Loucy (cell line): ENCODE results near the gene SCAMP2.

Source experiments
- H2AFZ ChIP-seq: fragments of 200-600 bp; sonication (generic); 2 replicates; pipeline ENCODE4 v1.6.0; 2016; ENCODE audit warnings: antibody characterized with exemption, mild to moderate bottlenecking, low read length, moderate library complexity
- H3F3A ChIP-seq: fragments of 200-600 bp; 2 replicates; pipeline ENCODE4 v1.6.0; 2016; ENCODE audit warnings: antibody characterized with exemption, low read depth, mild to moderate bottlenecking
- H3K27me3 ChIP-seq: fragments of 200-600 bp; sonication (generic); 2 replicates; pipeline ENCODE4 v1.6.1; 2014; ENCODE audit warnings: low read length, mild to moderate bottlenecking; ENCODE audit not compliant: insufficient read depth, poor library complexity, severe bottlenecking
- H3K36me3 ChIP-seq: fragments of 200-600 bp; sonication (generic); 2 replicates; pipeline ENCODE4 v1.6.1; 2016; ENCODE audit warnings: low read length; ENCODE audit not compliant: insufficient read depth
- H3K4me1 ChIP-seq: fragments of 200-600 bp; sonication (generic); 2 replicates; pipeline ENCODE4 v1.5.1; 2014; ENCODE audit warnings: low read length, mild to moderate bottlenecking; ENCODE audit not compliant: insufficient read depth, poor library complexity, severe bottlenecking
- H3K4me2 ChIP-seq: fragments of 200-600 bp; sonication (generic); 2 replicates; pipeline ENCODE4 v1.6.0; 2014; ENCODE audit warnings: antibody characterized with exemption, low read length, low read depth, mild to moderate bottlenecking; ENCODE audit not compliant: poor library complexity, severe bottlenecking
- H3K4me3 ChIP-seq: fragments of 200-600 bp; sonication (generic); 2 replicates; pipeline ENCODE4 v1.5.1; 2014; ENCODE audit warnings: low read length, mild to moderate bottlenecking, mixed read lengths; ENCODE audit not compliant: poor library complexity, severe bottlenecking
- H3K79me2 ChIP-seq: fragments of 200-600 bp; sonication (generic); 2 replicates; pipeline ENCODE4 v1.6.1; 2014; ENCODE audit warnings: low read length; ENCODE audit not compliant: insufficient read depth
- H3K9ac ChIP-seq: fragments of 200-600 bp; sonication (generic); 2 replicates; pipeline ENCODE4 v1.6.0; 2014; ENCODE audit warnings: mild to moderate bottlenecking, low read depth, low read length, moderate library complexity; ENCODE audit not compliant: poor library complexity, severe bottlenecking
- H3K9me2 ChIP-seq: fragments of 200-600 bp; sonication (generic); replicated peaks from 2 replicates; pipeline ENCODE4 v1.6.1; 2016; ENCODE audit warnings: low read depth, low read length, mixed read lengths
- H3K9me3 ChIP-seq: fragments of 200-600 bp; sonication (generic); 2 replicates; pipeline ENCODE4 v1.6.1; 2014; ENCODE audit warnings: mild to moderate bottlenecking, antibody characterized with exemption, low read length, low read depth; ENCODE audit not compliant: insufficient read depth
- H4K20me1 ChIP-seq: fragments of 200-600 bp; sonication (generic); 2 replicates; pipeline ENCODE4 v1.6.0; 2014; ENCODE audit warnings: antibody characterized with exemption, low read length, mild to moderate bottlenecking; ENCODE audit not compliant: insufficient read depth, poor library complexity, severe bottlenecking
- EZH2phosphoT487 ChIP-seq: fragments of 200-600 bp; IDR thresholded peaks from 2 replicates; pipeline ENCODE4 v1.6.1; 2018; ENCODE audit warnings: antibody characterized with exemption, mild to moderate bottlenecking, moderate library complexity, borderline replicate concordance
- TF ChIP-seq, protein P1 (sequence below): fragments of 200-600 bp; sonication (generic); conservative IDR thresholded peaks from 2 replicates; pipeline ENCODE4 v1.5.1; 2014; ENCODE audit warnings: mild to moderate bottlenecking, antibody characterized with exemption, low read length

The SCAMP2 gene

DNA sequence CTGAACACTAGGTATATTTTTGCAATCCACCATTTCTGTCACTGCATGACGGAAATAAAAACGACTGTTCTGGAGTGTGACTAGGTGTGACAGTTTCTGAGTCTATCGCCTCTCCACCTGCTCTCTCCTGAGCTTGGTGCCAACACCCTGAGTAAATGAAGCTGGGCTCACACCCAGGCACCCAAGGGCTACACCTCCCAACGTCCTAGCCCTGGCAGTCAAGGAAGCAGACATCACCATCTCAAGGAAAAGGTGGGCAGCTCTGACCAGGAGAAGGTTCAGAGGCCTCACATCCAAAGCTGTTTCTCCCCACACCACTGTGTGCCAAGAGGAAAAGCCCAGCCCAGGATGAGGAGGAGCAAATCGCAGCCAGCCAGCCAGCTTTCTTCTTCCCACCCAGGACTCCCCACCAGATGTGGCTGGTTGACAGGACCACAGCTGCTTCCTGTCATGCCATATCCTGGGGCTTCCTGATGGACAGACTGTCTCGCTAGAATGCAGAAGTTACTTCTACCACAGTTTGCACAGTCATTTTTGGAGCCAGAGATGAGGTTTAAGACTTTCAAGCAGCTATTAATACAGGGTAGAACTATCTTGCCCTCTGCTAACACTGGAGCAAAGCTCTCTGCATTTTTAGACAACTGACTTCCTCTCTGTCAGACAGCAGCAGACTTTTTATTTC is 3.3 kb downstream of the SCAMP2 start:
- no peak for TF ChIP-seq EZH2phosphoT487
- TF ChIP-seq, protein P1, sequence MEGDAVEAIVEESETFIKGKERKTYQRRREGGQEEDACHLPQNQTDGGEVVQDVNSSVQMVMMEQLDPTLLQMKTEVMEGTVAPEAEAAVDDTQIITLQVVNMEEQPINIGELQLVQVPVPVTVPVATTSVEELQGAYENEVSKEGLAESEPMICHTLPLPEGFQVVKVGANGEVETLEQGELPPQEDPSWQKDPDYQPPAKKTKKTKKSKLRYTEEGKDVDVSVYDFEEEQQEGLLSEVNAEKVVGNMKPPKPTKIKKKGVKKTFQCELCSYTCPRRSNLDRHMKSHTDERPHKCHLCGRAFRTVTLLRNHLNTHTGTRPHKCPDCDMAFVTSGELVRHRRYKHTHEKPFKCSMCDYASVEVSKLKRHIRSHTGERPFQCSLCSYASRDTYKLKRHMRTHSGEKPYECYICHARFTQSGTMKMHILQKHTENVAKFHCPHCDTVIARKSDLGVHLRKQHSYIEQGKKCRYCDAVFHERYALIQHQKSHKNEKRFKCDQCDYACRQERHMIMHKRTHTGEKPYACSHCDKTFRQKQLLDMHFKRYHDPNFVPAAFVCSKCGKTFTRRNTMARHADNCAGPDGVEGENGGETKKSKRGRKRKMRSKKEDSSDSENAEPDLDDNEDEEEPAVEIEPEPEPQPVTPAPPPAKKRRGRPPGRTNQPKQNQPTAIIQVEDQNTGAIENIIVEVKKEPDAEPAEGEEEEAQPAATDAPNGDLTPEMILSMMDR: no peak
- Histone ChIP-seq H3K9ac (peak overlapping the region; percentile 57), H2AFZ (no peak overlapping the region), H3K9me2 (no peaks in the 10 kb centered on the region), H3K4me3 (peak overlapping the region; percentile 63), H4K20me1 (peaks cover 45% of the 10 kb centered on the region), H3K36me3 (no peaks in the 10 kb centered on the region), H3K9me3 (no peaks in the 10 kb centered on the region), H3K4me2 (peak overlapping the region; percentile 85), H3K27me3 (no peaks in the 10 kb centered on the region), H3K4me1 (peaks cover 68% of the 10 kb centered on the region), H3K79me2 (peaks cover 70% of the 10 kb centered on the region), H3F3A (peaks cover 24% of the 10 kb centered on the region)

DNA sequence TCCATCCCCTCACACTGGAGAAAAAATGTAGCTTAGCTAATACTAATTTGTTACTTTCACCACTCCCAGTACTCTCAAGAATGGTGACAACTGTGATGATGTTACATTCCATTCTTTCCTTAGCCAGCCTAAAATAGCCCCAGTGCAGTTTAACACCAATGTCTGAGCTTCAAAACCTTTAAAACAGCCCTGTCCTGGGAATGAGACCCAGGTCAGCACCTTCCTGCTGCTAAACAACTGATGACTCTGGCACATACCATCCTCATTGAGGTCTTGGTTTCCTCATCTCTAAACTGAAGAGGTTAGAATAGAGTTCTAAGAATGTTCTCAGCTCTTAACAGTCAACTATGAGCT is 3.8 kb downstream of the SCAMP2 start:
- Histone ChIP-seq H3K9me2 (no peaks in the 10 kb centered on the region), H2AFZ (no peak overlapping the region), H3K79me2 (peaks cover 74% of the 10 kb centered on the region), H3K9ac (peak overlapping the region; percentile 57), H3F3A (peaks cover 24% of the 10 kb centered on the region), H3K9me3 (no peaks in the 10 kb centered on the region), H3K4me2 (peak overlapping the region; percentile 85), H4K20me1 (peaks cover 45% of the 10 kb centered on the region), H3K4me3 (peak overlapping the region; percentile 63), H3K36me3 (no peaks in the 10 kb centered on the region), H3K27me3 (no peaks in the 10 kb centered on the region), H3K4me1 (peaks cover 68% of the 10 kb centered on the region)
- TF ChIP-seq EZH2phosphoT487: no peak
- TF ChIP-seq, protein P1: no peak

DNA sequence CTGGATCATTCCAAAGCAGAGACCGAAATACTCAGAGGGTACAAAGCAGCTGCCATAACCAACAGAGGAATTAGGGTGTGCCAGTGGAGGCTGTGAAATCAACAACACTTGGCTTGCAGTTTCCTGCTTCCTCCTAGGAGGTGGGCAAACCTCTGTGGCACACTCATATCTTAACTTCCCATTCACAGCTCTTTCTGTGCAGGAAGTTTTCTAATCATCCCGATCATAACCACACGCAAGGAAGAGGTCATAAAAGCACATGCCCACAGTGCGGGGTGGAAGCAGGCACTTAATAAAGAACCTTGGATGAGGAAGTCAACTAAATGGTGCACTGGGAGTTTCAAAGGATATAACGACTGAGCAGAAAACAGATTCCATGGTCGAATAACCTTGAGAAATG is 5.1 kb downstream of the SCAMP2 start:
- Histone ChIP-seq H3K9ac (peak overlapping the region; percentile 36), H3K4me2 (peak overlapping the region; percentile 85), H3K9me2 (no peaks in the 10 kb centered on the region), H3F3A (peaks cover 24% of the 10 kb centered on the region), H3K36me3 (no peaks in the 10 kb centered on the region), H2AFZ (no peak overlapping the region), H3K79me2 (peaks cover 83% of the 10 kb centered on the region), H4K20me1 (peaks cover 49% of the 10 kb centered on the region), H3K9me3 (no peaks in the 10 kb centered on the region), H3K4me3 (peak overlapping the region; percentile 64), H3K27me3 (no peaks in the 10 kb centered on the region), H3K4me1 (peaks cover 67% of the 10 kb centered on the region)
- TF ChIP-seq, protein P1: no peak
- TF ChIP-seq EZH2phosphoT487: no peak
